GM18511 (cell line): ENCODE measurements around the gene SNIP1.
"Not testable (repeated sequence)": the region's sequence is repeated elsewhere in the genome, so short reads cannot be mapped to it uniquely, and the experiment has no call there.

Experiments used
- ATAC-seq: cut with Tn5 transposase; IDR thresholded peaks from one replicate; pipeline ENCODE4 v1.9.1; 2021; ENCODE audit warnings: mild to moderate bottlenecking, moderate library complexity; ENCODE audit not compliant: unreplicated experiment

Gene SNIP1

DNA sequence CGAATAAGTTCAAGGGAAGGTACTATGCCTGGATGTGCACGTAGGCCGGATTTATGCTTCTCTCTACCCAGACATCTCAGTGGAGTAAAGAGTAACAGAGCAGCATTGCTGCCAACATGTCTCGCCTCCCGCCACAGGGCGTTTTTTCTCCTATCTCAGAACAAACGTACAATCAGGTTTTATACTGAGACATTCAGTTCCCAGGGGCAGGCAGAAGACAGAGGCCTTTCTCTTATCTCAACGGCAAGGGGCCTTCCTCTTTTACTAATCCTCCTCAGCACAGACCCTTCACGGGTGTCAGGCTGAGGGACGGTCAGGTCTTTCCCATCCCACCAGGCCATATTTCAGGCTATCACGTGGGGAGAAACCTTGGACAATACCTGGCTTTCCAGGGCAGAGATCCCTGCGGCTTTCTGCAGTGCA lies 5.9 kb upstream of the SNIP1 start:
- ATAC-seq: not testable (repeated sequence)

DNA sequence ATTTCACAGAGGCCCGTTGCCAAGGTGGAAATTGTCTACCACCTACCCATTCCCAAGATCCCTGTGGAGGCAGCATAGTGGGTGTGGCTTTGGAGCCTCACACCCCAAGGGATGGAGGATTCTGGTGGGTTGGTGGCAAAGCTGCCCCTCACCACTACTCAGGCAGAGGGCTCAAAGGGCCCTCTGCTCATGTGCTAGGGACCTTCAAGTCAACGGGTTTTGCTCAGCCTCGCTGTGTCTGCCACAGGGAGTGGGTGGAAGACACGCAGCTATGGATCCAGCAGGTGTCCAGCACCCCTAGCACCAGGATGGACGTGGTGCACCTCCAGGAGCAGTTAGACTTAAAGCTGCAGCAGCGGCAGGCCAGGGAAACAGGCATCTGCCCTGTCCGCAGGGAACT lies 5.0 kb upstream of the SNIP1 start:
- ATAC-seq: no peak

GRCh38 chr1:37558411-37558810 lies 4.3 kb upstream of the SNIP1 start:
- no peak for ATAC-seq

GRCh38 chr1:37557402-37557801 lies 3.3 kb upstream of the SNIP1 start:
- no peak for ATAC-seq

GRCh38 chr1:37556712-37557196 lies 2.7 kb upstream of the SNIP1 start, which contains the start of gene DNALI1:
Gene DNALI1, plus strand, starts transcription at chr1:37556940. Its CDS starts 55 bp downstream, at chr1:37556995.
- ATAC-seq: no peak

DNA sequence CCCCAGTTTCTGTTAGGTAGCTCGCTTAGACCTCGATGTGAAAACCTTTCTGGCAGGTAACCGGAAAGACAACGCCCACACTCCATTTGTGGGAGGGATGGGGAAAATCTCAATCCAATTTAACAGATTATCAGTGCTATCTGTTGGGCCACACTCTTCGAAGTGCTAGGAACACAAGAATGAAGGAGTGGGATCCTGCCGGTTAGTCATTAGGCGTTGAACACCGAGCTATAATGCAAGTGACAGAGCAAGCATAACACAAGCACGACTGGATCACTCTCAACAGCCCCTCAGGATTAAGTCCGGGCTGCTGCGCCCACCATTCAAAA lies 531 bp downstream of the SNIP1 start:
- ATAC-seq: no peak

DNA sequence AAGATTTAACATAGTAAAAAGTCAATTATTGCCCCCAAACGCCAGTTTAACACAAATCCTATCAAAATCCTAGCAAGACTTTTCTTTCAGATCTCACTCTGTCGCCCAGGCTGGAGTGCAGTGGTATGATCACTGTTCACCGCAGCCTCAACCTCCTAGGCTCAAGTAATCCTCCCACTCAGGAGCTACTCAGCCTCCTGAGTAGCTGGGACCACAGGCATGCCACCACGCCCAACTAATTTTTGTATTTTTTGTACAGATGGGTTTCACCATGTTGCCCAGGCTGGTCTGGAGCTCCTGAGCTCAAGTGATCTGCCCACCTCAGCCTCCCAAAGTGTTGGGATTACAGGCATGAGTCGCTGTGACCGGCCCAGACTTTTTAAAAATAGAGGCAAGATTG lies 4.8 kb downstream of the SNIP1 start:
- no peak for ATAC-seq

DNA sequence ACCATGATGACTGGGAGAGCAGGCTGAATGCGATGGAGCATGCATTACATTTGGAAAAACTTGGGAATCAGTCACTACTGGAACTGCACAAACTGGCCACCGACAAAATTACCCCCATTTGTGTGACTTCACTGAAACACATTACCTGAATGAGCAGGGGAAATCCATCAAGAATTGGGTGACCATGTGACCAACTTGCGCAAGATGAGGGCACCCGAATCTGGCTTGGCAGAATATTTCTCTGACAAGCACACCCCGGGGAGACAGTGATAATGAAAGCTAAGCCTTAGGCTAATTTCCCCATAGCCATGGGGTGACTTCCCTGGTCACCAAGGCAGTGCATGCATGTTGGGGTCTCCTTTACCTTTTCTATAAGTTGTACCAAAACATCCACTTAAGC lies 9.1 kb downstream of the SNIP1 start:
- no peak for ATAC-seq

GRCh38 chr1:37544530-37544929 lies 9.6 kb downstream of the SNIP1 start:
- ATAC-seq: no peak

GRCh38 chr1:37540036-37540785 lies 13.9 kb downstream of the SNIP1 start:
- ATAC-seq: no peak

DNA sequence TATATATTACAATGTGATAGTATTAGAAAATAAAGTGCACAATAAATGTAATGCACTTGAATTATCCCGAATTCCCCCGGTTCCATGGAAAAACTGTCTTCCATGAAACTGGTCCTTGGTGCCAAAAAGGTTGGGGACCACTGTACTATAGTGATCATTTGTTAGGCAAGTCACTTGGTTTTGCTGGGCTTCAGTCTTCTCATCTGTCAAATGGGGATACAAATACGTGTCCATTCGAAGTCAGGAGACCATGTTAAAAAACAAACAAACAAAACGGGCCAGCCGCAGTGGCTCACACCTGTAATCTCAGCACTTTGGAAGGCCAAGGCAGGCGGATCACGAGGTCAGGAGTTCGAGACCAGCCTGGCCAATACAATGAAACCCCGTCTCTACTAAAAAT lies 14.9 kb downstream of the SNIP1 start:
- ATAC-seq: not testable (repeated sequence)

GRCh38 chr1:37537378-37537777 lies 16.7 kb downstream of the SNIP1 start:
- no peak for ATAC-seq

- no peak for ATAC-seq
Measured at GRCh38 chr1:37533317-37534093, 20.6 kb downstream of the SNIP1 start.

DNA sequence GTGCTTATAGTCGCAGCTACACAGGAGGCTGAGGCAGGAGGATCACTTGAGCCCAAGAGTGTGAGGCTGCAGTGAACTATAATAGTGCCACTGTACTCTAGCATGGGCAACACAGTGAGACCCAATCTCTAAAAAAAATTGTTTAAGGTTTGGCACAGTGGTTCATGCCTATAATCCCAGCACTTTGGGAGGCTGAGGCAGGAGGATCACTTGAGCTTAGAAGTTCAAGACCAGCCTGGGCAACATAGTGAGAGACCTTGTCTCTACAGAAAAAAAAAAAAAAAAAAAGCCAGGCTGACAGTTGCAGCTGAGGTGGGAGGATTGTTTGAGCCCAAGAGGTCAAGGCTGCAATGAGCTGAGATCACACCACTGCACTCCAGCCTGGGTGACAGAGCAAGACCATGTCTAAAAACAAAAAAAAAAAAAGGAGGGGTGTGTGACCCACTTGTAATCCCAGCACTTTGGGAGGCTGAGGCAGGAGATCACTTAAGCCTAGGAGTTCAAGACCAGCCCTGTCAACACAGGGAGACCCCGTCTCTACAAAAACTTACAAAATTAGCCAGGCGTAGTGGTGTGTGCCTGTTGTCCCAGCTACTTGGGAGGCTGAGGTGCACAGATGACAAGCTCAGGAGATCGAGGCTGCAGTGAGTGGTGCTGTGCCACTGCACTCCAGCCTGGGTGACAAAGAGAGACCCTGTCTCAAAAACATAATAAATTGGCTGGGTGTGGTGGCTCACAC lies 21.5 kb downstream of the SNIP1 start:
- not testable (repeated sequence) for ATAC-seq

GRCh38 chr1:37529888-37530287 lies 24.2 kb downstream of the SNIP1 start:
- not testable (repeated sequence) for ATAC-seq

DNA sequence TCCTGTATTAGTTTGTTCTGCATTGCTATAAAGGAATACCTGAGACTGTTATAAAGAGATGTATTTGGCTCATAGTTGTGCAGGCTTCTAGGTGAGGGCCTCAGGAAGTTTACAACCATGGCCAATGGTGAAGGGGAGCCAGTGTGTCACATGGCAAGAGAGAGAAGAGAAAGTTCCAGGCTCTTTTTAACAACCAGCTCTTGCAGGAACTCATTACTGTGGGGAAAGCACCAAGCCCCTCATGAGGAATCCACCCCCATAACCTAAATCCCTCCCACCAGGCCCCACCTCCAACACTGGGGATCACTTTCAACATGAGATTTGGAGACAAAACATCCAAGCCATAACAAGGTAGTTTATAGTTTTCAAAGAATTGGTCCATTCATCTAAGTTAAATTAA lies 34.5 kb downstream of the SNIP1 start:
- ATAC-seq: no peak

- not testable (repeated sequence) for ATAC-seq
Measured at GRCh38 chr1:37518929-37519328, 35.2 kb downstream of the SNIP1 start.

DNA sequence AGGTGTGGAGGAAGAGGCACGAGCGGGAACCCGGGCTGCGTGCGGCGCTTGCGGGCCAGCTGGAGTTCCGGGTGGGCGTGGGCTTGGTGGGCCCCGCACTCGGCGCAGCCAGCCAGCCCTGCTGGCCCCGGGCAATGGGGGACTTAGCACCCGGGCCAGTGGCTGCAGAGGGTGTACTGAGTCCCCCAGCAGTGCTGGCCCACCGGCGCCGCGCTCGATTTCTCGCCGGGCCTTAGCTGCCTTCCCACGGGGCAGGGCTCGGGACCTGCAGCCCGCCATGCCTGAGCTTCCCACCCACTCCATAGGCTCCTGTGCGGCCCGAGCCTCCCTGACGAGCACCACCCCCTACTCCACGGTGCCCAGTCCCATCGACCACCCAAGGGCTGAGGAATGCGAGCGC lies 35.9 kb downstream of the SNIP1 start:
- not testable (repeated sequence) for ATAC-seq

GRCh38 chr1:37517569-37517968 lies 36.5 kb downstream of the SNIP1 start:
- no peak for ATAC-seq

- ATAC-seq: no peak
Measured at GRCh38 chr1:37515185-37516034, 38.7 kb downstream of the SNIP1 start.
